DOHH2 (cell line): ENCODE data around the gene ZBTB5.
"Not testable (repeated sequence)": the region's sequence is repeated elsewhere in the genome, so short reads cannot be mapped to it uniquely, and the experiment has no call there.

ENCODE experiments used
- H3F3A ChIP-seq: fragments of 200-600 bp; sonication (generic), shearing (Covaris generic); 2 replicates; pipeline ENCODE4 v1.6.0; 2016; ENCODE audit warnings: antibody characterized with exemption, mild to moderate bottlenecking; ENCODE audit not compliant: control insufficient read depth, insufficient read depth
- H3K27ac ChIP-seq: fragments of 200-600 bp; sonication (generic); 2 replicates; pipeline ENCODE4 v1.5.1; 2014; ENCODE audit warnings: low read depth, mild to moderate bottlenecking, low read length, moderate library complexity
- H3K27me3 ChIP-seq: fragments of 200-600 bp; sonication (generic); 2 replicates; pipeline ENCODE4 v1.6.1; 2014; ENCODE audit warnings: mild to moderate bottlenecking, low read length, mixed read lengths; ENCODE audit not compliant: control insufficient read depth
- H3K36me3 ChIP-seq: fragments of 200-600 bp; sonication (generic); 2 replicates; pipeline ENCODE4 v1.6.1; 2014; ENCODE audit warnings: mild to moderate bottlenecking, low read length, moderate library complexity, mixed read lengths; ENCODE audit not compliant: control insufficient read depth
- H3K4me1 ChIP-seq: fragments of 200-600 bp; sonication (generic); 2 replicates; pipeline ENCODE4 v1.6.1; 2014; ENCODE audit warnings: mild to moderate bottlenecking, low read length, mixed read lengths; ENCODE audit not compliant: control insufficient read depth
- H3K4me2 ChIP-seq: fragments of 200-600 bp; sonication (generic); 2 replicates; pipeline ENCODE4 v1.6.0; 2014; ENCODE audit warnings: mild to moderate bottlenecking, low read length, moderate library complexity
- H3K4me3 ChIP-seq: fragments of 200-600 bp; sonication (generic); 2 replicates; pipeline ENCODE4 v1.5.1; 2014; ENCODE audit warnings: mild to moderate bottlenecking, low read length, mixed read lengths
- H3K79me2 ChIP-seq: fragments of 200-600 bp; sonication (generic); 2 replicates; pipeline ENCODE4 v1.6.1; 2014; ENCODE audit warnings: mild to moderate bottlenecking, low read length, mixed read lengths; ENCODE audit not compliant: control insufficient read depth
- H3K9me2 ChIP-seq: fragments of 200-600 bp; sonication (generic); replicated peaks from 2 replicates; pipeline ENCODE4 v1.6.1; 2014; ENCODE audit warnings: mild to moderate bottlenecking, low read length, mixed read lengths; ENCODE audit not compliant: control insufficient read depth
- H3K9me3 ChIP-seq: fragments of 200-600 bp; sonication (generic); 2 replicates; pipeline ENCODE4 v1.6.1; 2014; ENCODE audit warnings: antibody characterized with exemption, low read length, mixed read lengths; ENCODE audit not compliant: control insufficient read depth, insufficient read depth
- H4K20me1 ChIP-seq: fragments of 200-600 bp; sonication (generic); 2 replicates; pipeline ENCODE4 v1.6.0; 2014; ENCODE audit warnings: low read depth, mild to moderate bottlenecking, antibody characterized with exemption, low read length, moderate library complexity; ENCODE audit not compliant: control insufficient read depth, insufficient read depth
- CTCF ChIP-seq: fragments of 200-600 bp; sonication (generic); IDR thresholded peaks from one replicate; pipeline ENCODE4 v1.5.1; 2014; ENCODE audit warnings: antibody characterized with exemption, mild to moderate bottlenecking, low read depth, low read length; ENCODE audit not compliant: poor library complexity, severe bottlenecking
- EZH2phosphoT487 ChIP-seq: fragments of 200-600 bp; sonication (generic); IDR thresholded peaks from 2 replicates; pipeline ENCODE4 v1.6.1; 2017; ENCODE audit warnings: borderline replicate concordance, mild to moderate bottlenecking, antibody characterized with exemption, low read length, moderate library complexity, mixed read lengths

Gene ZBTB5

GRCh38 chr9:37398464-37399025 lies 66.7 kb downstream of the ZBTB5 start:
- Histone ChIP-seq H3K4me3 (peak overlapping the region; percentile 71), H3K9me2 (no peaks in the 10 kb centered on the region), H3K79me2 (peaks cover 22% of the 10 kb centered on the region), H3K27me3 (no peaks in the 10 kb centered on the region), H3K27ac (peak overlapping the region; percentile 93), H3K4me1 (peaks cover 100% of the 10 kb centered on the region), H3F3A (peaks cover 72% of the 10 kb centered on the region), H3K9me3 (no peaks in the 10 kb centered on the region), H4K20me1 (no peaks in the 10 kb centered on the region), H3K36me3 (peaks cover 26% of the 10 kb centered on the region), H3K4me2 (peak overlapping the region; percentile 93)
- no peak for TF ChIP-seq CTCF
- TF ChIP-seq EZH2phosphoT487, result no peak

- peak overlapping the region; percentile 71 for H3K4me3 ChIP-seq
- peaks cover 71% of the 10 kb centered on the region for H3F3A ChIP-seq
- H3K27me3 ChIP-seq, H4K20me1 ChIP-seq, H3K9me3 ChIP-seq, H3K9me2 ChIP-seq: not testable (repeated sequence)
- peaks cover 24% of the 10 kb centered on the region for H3K36me3 ChIP-seq
- peak overlapping the region; percentile 93 for H3K4me2 ChIP-seq
- H3K4me1 ChIP-seq, result peaks cover 100% of the 10 kb centered on the region
- H3K27ac ChIP-seq, result peak overlapping the region; percentile 93
- H3K79me2 ChIP-seq, result peaks cover 22% of the 10 kb centered on the region
These were observed 67.3 kb downstream of the ZBTB5 start for GRCh38 chr9:37397948-37398347.

DNA sequence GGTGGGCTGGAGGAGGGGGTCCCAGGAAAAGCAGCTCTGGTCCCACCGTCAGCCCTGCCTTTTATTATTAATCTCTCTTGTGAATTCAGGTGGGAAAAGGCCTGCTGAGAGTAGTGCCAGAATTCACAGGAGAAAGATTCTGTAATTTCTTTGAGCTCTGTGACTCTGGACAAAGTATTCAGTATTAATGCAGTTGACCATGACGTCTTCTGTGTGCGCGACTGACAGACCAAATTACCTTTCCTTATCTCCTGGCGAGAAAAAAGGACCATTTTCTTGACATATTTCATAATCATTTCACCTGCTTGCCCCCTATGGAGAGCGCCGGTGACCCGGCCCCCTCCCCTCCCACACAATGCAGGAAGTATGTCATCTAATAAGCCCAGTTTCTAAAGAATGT lies 69.6 kb downstream of the ZBTB5 start:
- no peaks in the 10 kb centered on the region for H3K27me3 ChIP-seq
- peak overlapping the region; percentile 85 for H3K4me2 ChIP-seq
- H3K79me2 ChIP-seq, result peaks cover 16% of the 10 kb centered on the region
- peak overlapping the region; percentile 93 for H3K27ac ChIP-seq
- TF ChIP-seq CTCF (no peak), EZH2phosphoT487 (no peak)
- H3K9me2 ChIP-seq, result no peaks in the 10 kb centered on the region
- no peaks in the 10 kb centered on the region for H4K20me1 ChIP-seq
- H3K4me3 ChIP-seq, result peak overlapping the region; percentile 68
- H3K9me3 ChIP-seq, result no peaks in the 10 kb centered on the region
- peaks cover 99% of the 10 kb centered on the region for H3K4me1 ChIP-seq
- H3F3A ChIP-seq, result peaks cover 75% of the 10 kb centered on the region
- H3K36me3 ChIP-seq, result peaks cover 32% of the 10 kb centered on the region

DNA sequence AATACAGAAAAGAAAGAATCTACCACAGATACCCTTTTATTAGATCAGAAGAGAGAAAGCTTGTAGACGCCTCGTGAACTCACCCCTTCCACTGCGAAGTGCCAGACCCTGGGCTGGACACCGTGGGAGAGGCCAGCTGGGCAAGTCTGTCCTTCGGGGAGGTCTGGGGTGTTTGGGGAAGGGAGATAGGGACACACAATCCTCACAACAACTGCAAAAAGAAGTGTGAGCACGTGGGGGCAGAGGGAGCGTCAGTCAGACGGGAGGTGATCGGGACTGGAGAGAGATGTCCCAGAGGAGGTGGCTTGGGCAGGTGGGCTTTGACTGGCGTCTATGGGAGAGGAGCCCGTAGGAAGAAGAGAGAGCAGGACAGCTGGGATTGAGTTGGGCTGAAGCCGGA lies 70.0 kb downstream of the ZBTB5 start:
- H3K4me1 ChIP-seq, result peaks cover 99% of the 10 kb centered on the region
- H4K20me1 ChIP-seq, result no peaks in the 10 kb centered on the region
- TF ChIP-seq CTCF (no peak), EZH2phosphoT487 (no peak)
- H3K9me2 ChIP-seq, result no peaks in the 10 kb centered on the region
- no peaks in the 10 kb centered on the region for H3K27me3 ChIP-seq
- peak overlapping the region; percentile 85 for H3K4me2 ChIP-seq
- peaks cover 71% of the 10 kb centered on the region for H3F3A ChIP-seq
- peaks cover 32% of the 10 kb centered on the region for H3K36me3 ChIP-seq
- peak overlapping the region; percentile 68 for H3K4me3 ChIP-seq
- no peaks in the 10 kb centered on the region for H3K9me3 ChIP-seq
- peak overlapping the region; percentile 93 for H3K27ac ChIP-seq
- H3K79me2 ChIP-seq, result peaks cover 16% of the 10 kb centered on the region
